ENCODE results near the gene NOC2L. TPM values are rescaled to one million over a fixed set of nuclear protein-coding genes. Genes with fewer than 3 reads are reported as not detected.

NOC2L gene
- polyA plus RNA-seq, 1 donor (not counting 4 experiments of a cell fraction or from before 2014, with no cell fraction given) = 51.8 TPM

GRCh38 chr1:923991-924655, 34.9 kb downstream of the NOC2L start:
- no peak for FAIRE-seq
- H3K9ac ChIP-seq (ENCODE audit: control insufficient read depth, extremely low read depth, insufficient read depth, low read length) = no peak overlapping the region
- no peaks in the 10 kb centered on the region for H3K9me1 ChIP-seq (ENCODE audit: control insufficient read depth, extremely low read depth, insufficient read depth, low read length)
- H3K36me3 ChIP-seq (ENCODE audit: control insufficient read depth in 2 of 2, extremely low read depth in 1 of 2, insufficient read depth in 2 of 2, low read length in 2 of 2) = no peaks in the 10 kb centered on the region
- peaks cover 7% of the 10 kb centered on the region for H4K20me1 ChIP-seq (ENCODE audit: control insufficient read depth, extremely low read depth, insufficient read depth, low read length)
- peak overlapping the region; percentile 62 for H3K4me2 ChIP-seq (ENCODE audit: control insufficient read depth, extremely low read depth, insufficient read depth, low read depth, low read length)
- peaks cover 95% of the 10 kb centered on the region for H3K27me3 ChIP-seq (ENCODE audit: control insufficient read depth, extremely low read depth, insufficient read depth, low read length)
- H3K79me2 ChIP-seq (ENCODE audit: control insufficient read depth, insufficient read depth, low read length) = no peaks in the 10 kb centered on the region
- peaks cover 8% of the 10 kb centered on the region for H3K4me1 ChIP-seq (ENCODE audit: control insufficient read depth, extremely low read depth, insufficient read depth, low read length)
- dilution Hi-C loops (cut with MboI; ENCODE audit: extremely low pct_ligation_motif_present, low sequenced_read_pairs) = no loop called here
- no peak overlapping the region for H2AFZ ChIP-seq (ENCODE audit: control insufficient read depth, low read length)
- TF ChIP-seq CTCF (optimal IDR thresholded peaks at IDR 0.05 in 1 of 3, IDR thresholded peaks at IDR 0.05 in 1 of 3, conservative IDR thresholded peaks at IDR 0.05 in 1 of 3; ENCODE audit: extremely low read depth in 1 of 3, insufficient read depth in 2 of 3, low read length in 3 of 3) (no peak), EZH2 (IDR thresholded peaks at IDR 0.05; ENCODE audit: low read length) (no peak)
- H3K4me3 ChIP-seq (ENCODE audit: control insufficient read depth in 2 of 3, extremely low read depth in 1 of 3, insufficient read depth in 2 of 3, low read depth in 1 of 3, low read length in 3 of 3) = peak overlapping the region in 1 of 3 experiments; percentile 10
- H3K9me3 ChIP-seq (ENCODE audit: control insufficient read depth, low read depth, low read length) = no peaks in the 10 kb centered on the region
- no peak for DNase-seq (ENCODE audit: low read depth, low spot score)
- no peak overlapping the region for H3K27ac ChIP-seq (ENCODE audit: control insufficient read depth, insufficient read depth, low read length)

- H3K27me3 ChIP-seq (ENCODE audit: control insufficient read depth, extremely low read depth, insufficient read depth, low read length) = peaks cover 95% of the 10 kb centered on the region
Observed at GRCh38 chr1:923131-923990, 35.7 kb downstream of the NOC2L start, which contains the start of gene SAMD11. TSS of gene SAMD11 (plus strand) at chr1:923923. CDS start at chr1:924432, 509 bp downstream.

More at GRCh38 chr1:923131-923990, 35.7 kb downstream of the NOC2L start, which contains the start of gene SAMD11:
- no peak for TF ChIP-seq CTCF (optimal IDR thresholded peaks at IDR 0.05 in 1 of 3, IDR thresholded peaks at IDR 0.05 in 1 of 3, conservative IDR thresholded peaks at IDR 0.05 in 1 of 3; ENCODE audit: extremely low read depth in 1 of 3, insufficient read depth in 2 of 3, low read length in 3 of 3)
- TF ChIP-seq EZH2 (IDR thresholded peaks at IDR 0.05; ENCODE audit: low read length) = peak; percentile 98
- Histone ChIP-seq H3K4me3 (ENCODE audit: control insufficient read depth in 2 of 3, extremely low read depth in 1 of 3, insufficient read depth in 2 of 3, low read depth in 1 of 3, low read length in 3 of 3) (peak within 1 kb of the TSS in 1 of 3 experiments; percentile 10), H3K79me2 (ENCODE audit: control insufficient read depth, insufficient read depth, low read length) (no peaks in the 10 kb centered on the region), H3K36me3 (ENCODE audit: control insufficient read depth in 2 of 2, extremely low read depth in 1 of 2, insufficient read depth in 2 of 2, low read length in 2 of 2) (no peaks in the 10 kb centered on the region), H3K4me2 (ENCODE audit: control insufficient read depth, extremely low read depth, insufficient read depth, low read depth, low read length) (peak within 1 kb of the TSS; percentile 62), H4K20me1 (ENCODE audit: control insufficient read depth, extremely low read depth, insufficient read depth, low read length) (peaks cover 12% of the 10 kb centered on the region), H2AFZ (ENCODE audit: control insufficient read depth, low read length) (no peak within 1 kb of the TSS), H3K4me1 (ENCODE audit: control insufficient read depth, extremely low read depth, insufficient read depth, low read length) (peaks cover 8% of the 10 kb centered on the region), H3K9me1 (ENCODE audit: control insufficient read depth, extremely low read depth, insufficient read depth, low read length) (no peaks in the 10 kb centered on the region), H3K9me3 (ENCODE audit: control insufficient read depth, low read depth, low read length) (no peaks in the 10 kb centered on the region), H3K9ac (ENCODE audit: control insufficient read depth, extremely low read depth, insufficient read depth, low read length) (no peak within 1 kb of the TSS), H3K27ac (ENCODE audit: control insufficient read depth, insufficient read depth, low read length) (no peak within 1 kb of the TSS)
- no peak for DNase-seq (ENCODE audit: low read depth, low spot score)
- FAIRE-seq = no peak
- dilution Hi-C loops (cut with MboI; ENCODE audit: extremely low pct_ligation_motif_present, low sequenced_read_pairs) = no loop called here

Data from keratinocyte (primary cell).